ENCODE results near the gene GTF2IRD1. TPM values are rescaled to one million over a fixed set of nuclear protein-coding genes. Genes with fewer than 3 reads are reported as not detected.

The GTF2IRD1 gene
- total RNA-seq, 4 donors from 2014 or later = 14.6 to 35.7 (median 17.1) TPM

DNA sequence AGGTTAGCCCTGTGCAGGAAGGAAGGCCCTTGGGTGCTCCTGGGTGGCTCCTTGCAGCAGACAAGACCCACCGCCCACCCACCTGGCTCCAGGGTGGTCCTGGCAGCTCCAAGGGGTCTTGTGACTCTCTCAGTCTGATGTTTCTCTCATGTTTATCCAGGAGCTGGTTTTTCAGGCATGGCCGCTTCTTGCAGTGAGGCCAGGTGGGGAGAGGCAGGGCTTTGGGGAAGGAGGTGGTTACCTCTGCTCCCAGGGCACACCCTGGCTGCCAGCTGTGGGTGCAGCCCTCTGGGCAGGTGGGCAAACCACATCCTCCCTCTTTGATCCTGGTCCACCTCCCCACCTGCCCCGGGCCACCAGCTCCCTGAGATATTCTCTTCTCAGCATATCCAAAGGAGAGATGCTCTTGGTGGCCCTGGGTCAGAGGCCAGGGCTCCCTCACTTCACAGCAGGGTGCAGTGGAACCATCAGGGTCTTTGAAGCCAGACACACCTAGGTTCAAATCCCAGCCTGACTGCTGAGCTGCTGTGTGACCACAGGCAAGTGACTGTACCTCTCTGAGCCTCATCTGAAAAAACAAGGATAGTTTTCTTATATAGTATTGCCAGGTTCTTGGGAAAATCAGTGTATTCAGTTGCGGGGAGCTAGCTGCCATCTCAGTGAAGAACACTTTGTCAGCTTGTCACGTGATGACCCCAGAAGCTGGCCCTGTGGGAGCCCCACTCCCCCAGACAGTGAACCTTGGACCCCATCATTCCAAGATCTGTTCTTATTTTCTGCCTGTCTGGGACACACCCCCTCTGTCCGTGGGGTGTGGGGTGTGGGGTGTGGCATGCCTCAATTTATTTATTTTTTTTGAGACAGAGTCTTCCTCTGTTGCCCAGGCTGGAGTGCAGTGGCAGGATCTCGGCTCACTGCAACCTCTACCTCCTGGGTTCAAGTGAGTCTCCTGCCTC lies 11.5 kb downstream of the GTF2IRD1 start:
- no peaks in the 10 kb centered on the region for H3K9me3 ChIP-seq
- TF ChIP-seq, protein P1, sequence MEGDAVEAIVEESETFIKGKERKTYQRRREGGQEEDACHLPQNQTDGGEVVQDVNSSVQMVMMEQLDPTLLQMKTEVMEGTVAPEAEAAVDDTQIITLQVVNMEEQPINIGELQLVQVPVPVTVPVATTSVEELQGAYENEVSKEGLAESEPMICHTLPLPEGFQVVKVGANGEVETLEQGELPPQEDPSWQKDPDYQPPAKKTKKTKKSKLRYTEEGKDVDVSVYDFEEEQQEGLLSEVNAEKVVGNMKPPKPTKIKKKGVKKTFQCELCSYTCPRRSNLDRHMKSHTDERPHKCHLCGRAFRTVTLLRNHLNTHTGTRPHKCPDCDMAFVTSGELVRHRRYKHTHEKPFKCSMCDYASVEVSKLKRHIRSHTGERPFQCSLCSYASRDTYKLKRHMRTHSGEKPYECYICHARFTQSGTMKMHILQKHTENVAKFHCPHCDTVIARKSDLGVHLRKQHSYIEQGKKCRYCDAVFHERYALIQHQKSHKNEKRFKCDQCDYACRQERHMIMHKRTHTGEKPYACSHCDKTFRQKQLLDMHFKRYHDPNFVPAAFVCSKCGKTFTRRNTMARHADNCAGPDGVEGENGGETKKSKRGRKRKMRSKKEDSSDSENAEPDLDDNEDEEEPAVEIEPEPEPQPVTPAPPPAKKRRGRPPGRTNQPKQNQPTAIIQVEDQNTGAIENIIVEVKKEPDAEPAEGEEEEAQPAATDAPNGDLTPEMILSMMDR (IDR thresholded peaks at IDR 0.05) = no peak
- TF ChIP-seq POLR2A (IDR thresholded peaks at IDR 0.05) (no peak), EP300 (IDR thresholded peaks at IDR 0.05) (no peak)
- 72 to 74% methylated on average over 6 to 7 of the region's 7 CpGs for WGBS, 2 donors
- H3K27ac ChIP-seq = peak overlapping the region in 2 of 4 donors; percentile 33 to 69
- peaks cover 0 to 16% (median 0%) of the 10 kb centered on the region in 4 donors for H3K4me1 ChIP-seq
- H3K27me3 ChIP-seq = no peaks in the 10 kb centered on the region
- no peak overlapping the region for H3K4me3 ChIP-seq
- H3K36me3 ChIP-seq = no peaks in the 10 kb centered on the region
- DNase-seq (ENCODE audit: low spot score in 2 of 2) = no peak

DNA sequence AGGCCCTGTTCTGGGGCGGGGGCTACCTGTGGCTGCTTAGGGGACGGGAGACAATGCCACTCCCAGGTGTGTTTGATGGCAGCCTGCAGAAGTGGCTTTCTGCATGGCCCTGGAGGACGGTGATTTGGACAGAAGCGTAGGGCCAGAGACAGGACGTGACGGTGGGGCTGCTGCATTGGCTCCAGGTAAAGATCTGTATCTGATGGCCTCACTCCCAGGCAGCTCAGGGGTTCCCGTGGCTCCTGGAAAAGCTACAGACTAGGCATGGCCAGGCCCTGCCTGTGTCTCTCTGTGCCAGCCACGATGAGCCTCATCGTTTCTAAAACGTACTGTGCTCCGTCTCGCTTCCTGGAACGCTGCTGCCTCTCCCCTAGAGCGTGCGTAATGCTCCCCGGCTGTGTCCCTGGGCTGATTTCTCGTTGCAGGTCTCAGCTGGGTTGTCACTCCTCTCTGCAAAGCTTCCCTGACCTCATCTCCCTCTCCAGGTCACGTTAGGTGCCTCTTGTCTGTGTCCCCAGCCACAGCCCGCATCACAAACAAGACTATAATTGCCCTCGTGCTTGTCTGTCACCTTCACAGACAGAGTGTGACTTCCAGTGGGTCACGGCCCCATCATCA lies 12.6 kb downstream of the GTF2IRD1 start:
- Histone ChIP-seq H3K36me3 (no peaks in the 10 kb centered on the region), H3K27ac (peak overlapping the region in 3 of 4 donors; percentile 30 to 69 (median 33)), H3K4me3 (no peak overlapping the region), H3K9me3 (no peaks in the 10 kb centered on the region), H3K27me3 (no peaks in the 10 kb centered on the region), H3K4me1 (peaks cover 0 to 16% (median 0%) of the 10 kb centered on the region in 4 donors)
- WGBS, 2 donors = 61 to 76% methylated on average over 19 to 21 of the region's 21 CpGs
- no peak for TF ChIP-seq EP300 (IDR thresholded peaks at IDR 0.05)
- TF ChIP-seq POLR2A (IDR thresholded peaks at IDR 0.05) = no peak
- TF ChIP-seq, protein P1 (IDR thresholded peaks at IDR 0.05) = no peak
- DNase-seq (ENCODE audit: low spot score in 2 of 2) = no peak

- H3K27ac ChIP-seq = no peak overlapping the region
- 82 to 88% methylated on average over 9 of the region's 9 CpGs for WGBS, 2 donors
- H3K9me3 ChIP-seq = no peaks in the 10 kb centered on the region
- H3K27me3 ChIP-seq = no peaks in the 10 kb centered on the region
- TF ChIP-seq EP300 (IDR thresholded peaks at IDR 0.05) = no peak
- TF ChIP-seq, protein P1 (IDR thresholded peaks at IDR 0.05) = no peak
- no peak for TF ChIP-seq POLR2A (IDR thresholded peaks at IDR 0.05)
- no peaks in the 10 kb centered on the region for H3K36me3 ChIP-seq
- no peak overlapping the region for H3K4me3 ChIP-seq
- no peak for DNase-seq (ENCODE audit: low spot score in 2 of 2)
- peaks cover 0 to 16% (median 0%) of the 10 kb centered on the region in 4 donors for H3K4me1 ChIP-seq
Observed at GRCh38 chr7:74467876-74468275, 14.2 kb downstream of the GTF2IRD1 start.

GRCh38 chr7:74470504-74470903 lies 16.8 kb downstream of the GTF2IRD1 start:
- WGBS, 2 donors = 96% methylated on average over 8 of the region's 8 CpGs
- Histone ChIP-seq H3K36me3 (no peaks in the 10 kb centered on the region), H3K4me3 (no peak overlapping the region), H3K4me1 (peaks cover 0 to 10% (median 0%) of the 10 kb centered on the region in 4 donors), H3K9me3 (no peaks in the 10 kb centered on the region), H3K27me3 (no peaks in the 10 kb centered on the region), H3K27ac (no peak overlapping the region)
- no peak for DNase-seq (ENCODE audit: low spot score in 2 of 2)
- TF ChIP-seq, protein P1 (IDR thresholded peaks at IDR 0.05) = no peak
- TF ChIP-seq EP300 (IDR thresholded peaks at IDR 0.05) = no peak
- TF ChIP-seq POLR2A (IDR thresholded peaks at IDR 0.05) = no peak

- WGBS, 2 donors = 80 to 85% methylated on average over 4 to 5 of the region's 5 CpGs
- Histone ChIP-seq H3K36me3 (no peaks in the 10 kb centered on the region), H3K27me3 (no peaks in the 10 kb centered on the region), H3K4me1 (peaks cover 0 to 19% (median 12%) of the 10 kb centered on the region in 4 donors), H3K4me3 (no peak overlapping the region), H3K27ac (peak overlapping the region in 1 of 4 donors; percentile 46), H3K9me3 (no peaks in the 10 kb centered on the region)
- no peak for DNase-seq (ENCODE audit: low spot score in 2 of 2)
- TF ChIP-seq EP300 (IDR thresholded peaks at IDR 0.05) (no peak), POLR2A (IDR thresholded peaks at IDR 0.05) (no peak)
- TF ChIP-seq, protein P1 (IDR thresholded peaks at IDR 0.05) = no peak
Observed at GRCh38 chr7:74473116-74473515, 19.4 kb downstream of the GTF2IRD1 start.
